HG03571 (cell line): ENCODE results near the gene IREB2.
"Not testable (repeated sequence)": the region's sequence is repeated elsewhere in the genome, so short reads cannot be mapped to it uniquely, and the experiment has no call there.

Experiments used
- ATAC-seq: cut with Tn5 transposase; IDR thresholded peaks from one replicate; pipeline ENCODE4 v1.9.1; 2021; ENCODE audit not compliant: unreplicated experiment

The IREB2 gene

DNA sequence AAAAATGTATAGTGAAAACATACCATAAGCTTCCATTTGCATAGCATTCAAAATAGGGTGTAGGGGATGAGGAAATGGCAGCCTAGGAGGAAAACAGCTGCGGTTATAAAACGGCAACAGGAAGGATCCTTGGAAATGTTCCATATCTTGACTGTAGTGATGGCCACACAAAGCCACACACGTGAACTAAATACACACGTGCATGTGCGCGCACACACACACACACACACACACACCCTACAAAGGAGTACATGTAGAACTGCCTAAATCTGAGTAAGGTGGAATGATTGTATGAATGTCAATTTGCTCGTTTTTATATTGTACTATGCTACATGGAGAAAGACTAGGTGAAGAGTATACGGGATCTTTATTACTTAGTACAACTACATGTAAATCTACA, 3.9 kb upstream of the IREB2 start:
- no peak for ATAC-seq

DNA sequence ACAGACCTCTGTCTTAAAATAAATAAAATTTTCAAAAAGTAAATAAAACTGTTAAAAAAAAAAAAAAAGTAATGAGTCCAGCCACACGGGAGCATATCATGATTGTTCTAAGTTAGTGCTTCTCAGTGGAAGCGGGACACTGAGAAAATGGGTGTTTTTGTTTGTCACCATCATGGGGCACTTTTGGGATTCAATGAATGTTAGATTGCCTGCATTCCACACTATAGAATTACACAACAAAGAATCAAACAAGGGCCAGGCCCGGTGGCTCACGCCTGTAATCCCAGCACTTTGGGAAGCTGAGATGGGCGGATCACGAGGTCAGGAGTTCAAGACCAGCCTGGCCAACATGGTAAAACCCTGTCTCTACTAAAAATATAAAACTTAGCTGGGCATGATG, 3.3 kb upstream of the IREB2 start:
- not testable (repeated sequence) for ATAC-seq

DNA sequence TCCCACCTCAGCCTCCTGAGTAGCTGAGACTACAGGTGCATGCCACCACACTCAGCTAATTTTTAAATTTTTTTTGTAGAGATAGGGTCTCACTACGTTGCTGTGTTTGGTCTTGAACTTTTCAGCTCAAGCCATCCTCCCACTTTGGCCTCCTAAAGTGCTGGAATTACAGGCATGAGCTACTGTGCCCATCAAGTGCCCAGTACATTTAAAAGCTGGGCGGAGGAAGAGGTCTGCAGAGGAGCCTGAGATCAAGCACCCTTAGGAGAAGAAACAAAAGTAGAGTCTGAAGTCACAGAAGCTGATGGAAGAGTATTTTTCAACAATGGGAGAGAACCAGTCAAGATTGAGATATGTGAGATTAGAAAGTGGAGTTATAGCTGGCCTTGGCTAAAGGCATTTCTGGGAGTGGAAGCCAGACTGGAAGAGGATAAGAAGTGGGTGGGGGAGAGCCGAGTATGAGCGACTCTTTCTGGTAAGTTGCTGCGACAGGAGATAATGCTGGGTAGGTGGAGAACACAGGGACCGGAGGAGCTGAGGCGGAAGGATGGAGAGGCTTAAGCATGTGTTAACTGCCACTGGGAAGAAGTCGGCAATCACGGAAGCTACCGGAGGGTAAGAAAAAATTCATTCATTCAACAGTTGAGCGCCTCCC, 782 bp upstream of the IREB2 start:
- no peak for ATAC-seq

DNA sequence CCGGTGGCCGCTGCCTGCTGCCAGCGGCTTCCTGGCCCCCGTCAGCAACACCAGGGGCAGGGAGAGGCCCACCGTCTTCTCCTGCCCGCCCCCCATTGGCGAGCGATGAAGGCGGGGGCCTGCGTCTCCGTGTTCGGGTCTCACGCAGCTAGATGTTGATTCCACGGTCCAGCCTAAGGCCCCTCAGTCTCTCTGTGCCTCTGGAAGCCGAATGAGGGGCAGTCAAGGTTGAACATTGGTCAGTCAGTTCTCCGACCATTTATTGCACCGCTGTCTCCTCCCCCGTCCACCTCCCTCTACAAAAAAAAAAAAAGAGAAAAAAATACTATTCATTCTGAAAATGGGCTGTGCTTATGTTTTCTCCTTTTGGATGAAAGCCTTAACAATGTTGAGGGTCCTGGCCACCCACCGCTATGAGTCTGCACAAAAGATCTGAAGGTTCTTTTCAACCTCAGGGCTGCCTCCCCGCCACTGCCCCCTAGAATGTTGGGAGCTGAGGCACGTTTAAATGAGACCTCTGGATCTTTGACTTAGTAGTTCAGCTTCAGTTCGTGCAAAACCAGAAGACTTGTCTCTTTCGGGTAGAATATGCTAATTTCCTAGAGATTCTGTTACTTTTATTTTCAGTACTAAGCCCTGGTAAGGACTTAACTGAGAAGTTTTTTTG, 736 bp downstream of the IREB2 start:
- ATAC-seq = no peak

DNA sequence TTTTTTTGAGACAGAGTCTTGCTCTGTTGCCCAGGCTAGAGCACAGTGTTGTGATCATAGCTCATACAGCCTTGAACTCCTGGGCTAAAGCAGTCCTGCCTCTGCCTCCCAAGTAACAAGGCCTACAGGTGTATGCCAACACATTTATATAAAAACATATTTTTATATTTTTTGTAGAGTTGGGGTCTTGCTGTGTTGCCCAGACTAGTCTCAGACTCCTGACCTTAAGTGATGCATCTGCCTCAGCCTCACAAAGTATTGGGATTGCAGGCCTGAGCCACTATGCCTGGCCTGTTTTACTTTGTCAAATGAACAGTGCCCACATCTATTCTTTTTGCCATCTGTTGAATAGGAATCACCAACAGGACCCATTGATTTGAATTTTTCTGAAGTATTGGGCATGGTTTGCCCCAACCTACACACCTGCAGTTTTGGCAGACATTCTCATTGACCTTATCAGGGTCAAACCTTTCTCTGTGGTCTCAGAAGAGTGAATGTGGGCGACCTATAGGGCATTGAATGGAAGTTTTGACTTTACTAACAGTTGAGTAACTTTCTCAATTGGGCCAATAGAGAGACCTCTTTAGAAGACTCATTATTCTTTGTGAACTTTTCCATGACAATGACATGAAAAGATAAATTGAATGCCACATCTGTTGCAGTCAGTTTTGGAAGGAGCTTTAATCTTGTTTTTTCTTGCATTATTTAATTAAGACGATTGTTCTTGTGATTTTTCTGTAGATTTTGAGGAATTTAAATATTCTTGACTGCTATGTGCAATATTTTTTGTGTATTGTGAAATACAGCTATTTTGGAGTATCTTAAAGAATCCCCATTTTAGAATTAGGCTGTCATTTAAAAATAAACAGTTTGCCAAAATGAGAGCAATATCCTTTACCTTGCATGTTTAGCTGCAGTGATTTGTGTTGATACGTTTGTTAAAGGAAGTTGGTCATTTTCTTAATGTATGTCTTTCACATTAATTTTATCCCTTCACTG, 2.7 kb downstream of the IREB2 start:
- ATAC-seq = no peak

DNA sequence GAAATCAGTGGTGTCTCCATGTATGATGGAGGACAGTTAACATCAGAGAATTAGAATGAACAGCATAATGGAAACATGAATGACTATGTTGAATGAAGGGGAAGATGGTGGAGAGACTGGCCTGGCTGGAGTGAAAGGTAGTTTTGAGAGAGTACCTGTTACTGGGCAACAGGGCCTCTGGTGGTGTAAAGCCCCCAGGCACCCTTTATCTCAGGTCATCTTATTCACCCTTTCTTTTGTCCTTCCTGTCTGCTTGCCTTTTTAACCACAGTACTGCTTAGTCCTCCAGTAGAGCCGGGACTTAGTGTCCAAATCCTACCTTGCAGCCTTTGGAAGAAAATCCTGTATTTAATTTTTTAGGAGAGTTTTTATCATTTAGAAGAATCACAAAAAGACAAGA, 6.2 kb downstream of the IREB2 start:
- no peak for ATAC-seq

DNA sequence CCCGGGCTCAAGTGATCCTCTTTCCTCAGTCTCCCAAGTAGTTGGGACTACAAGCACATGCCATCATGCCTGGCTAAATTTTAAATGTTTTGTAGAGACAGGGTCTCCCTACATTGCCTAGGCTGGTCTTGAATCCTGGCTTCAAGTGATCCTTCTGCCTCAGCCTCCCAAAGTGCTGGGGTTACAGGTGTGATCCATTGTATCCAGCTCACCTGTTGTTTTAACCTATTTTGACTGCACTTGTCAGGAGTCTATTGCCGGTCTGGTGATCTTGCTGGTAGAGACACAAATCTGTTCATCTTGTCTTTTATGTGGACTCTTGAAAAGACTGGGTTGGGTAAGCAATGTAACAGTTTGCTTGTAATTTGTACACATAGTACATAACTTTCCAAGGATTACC, 7.9 kb downstream of the IREB2 start:
- ATAC-seq = no peak

DNA sequence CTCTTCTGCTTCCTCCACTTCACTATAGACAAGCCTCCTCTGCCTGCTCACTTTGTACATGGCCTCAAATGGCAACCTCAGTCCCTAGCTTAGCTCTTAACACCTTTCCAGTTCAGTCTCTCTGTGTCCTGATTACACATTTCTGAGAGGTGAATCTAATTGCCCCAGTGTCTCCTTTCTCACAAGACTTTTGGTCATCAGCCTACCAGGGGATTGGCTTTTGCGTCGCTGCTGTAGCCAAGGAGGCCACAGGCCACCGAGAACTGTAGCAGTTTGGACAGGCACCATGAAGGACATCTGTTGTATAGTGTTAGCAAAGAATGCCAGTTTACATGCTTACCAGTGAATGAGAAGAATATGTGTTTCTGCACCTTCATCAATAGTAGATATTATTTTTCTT, 8.5 kb downstream of the IREB2 start:
- no peak for ATAC-seq

DNA sequence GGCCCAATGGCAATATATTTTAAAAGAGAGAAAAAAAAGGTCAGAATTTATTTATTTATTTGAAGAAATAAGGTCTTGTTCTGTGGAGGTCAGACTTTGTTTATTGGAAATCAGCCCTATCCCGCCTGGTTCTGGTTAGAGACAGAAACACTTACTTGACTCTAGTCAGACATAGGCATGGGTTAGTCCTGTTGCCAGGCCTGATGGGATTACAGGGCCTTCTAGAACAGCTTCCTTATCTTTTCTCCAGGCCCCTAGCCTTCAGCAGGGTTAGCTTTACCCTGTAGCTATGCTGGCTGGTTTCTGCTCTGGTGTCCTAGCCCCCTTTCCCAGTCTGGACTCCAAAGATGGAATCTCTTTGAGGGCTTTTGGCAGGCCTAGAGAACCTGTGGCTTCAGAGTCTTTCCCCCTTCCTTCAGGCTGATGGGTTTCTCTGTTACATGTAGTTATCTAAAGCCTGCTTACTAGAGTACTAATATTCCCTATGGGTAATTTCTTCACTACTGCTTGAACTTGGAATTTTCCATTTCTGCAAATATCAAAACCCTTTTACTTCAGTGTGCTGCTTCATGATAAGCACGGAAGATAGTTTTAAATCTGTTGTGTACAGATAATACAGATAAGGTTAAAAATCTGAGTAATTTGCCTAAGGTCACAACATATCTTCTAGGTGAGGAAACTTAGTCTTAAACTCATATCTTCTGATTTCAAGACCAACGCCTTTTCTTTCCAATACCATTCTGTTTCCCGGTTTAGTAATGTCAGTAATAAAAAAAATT, 10.6 kb downstream of the IREB2 start:
- no peak for ATAC-seq

DNA sequence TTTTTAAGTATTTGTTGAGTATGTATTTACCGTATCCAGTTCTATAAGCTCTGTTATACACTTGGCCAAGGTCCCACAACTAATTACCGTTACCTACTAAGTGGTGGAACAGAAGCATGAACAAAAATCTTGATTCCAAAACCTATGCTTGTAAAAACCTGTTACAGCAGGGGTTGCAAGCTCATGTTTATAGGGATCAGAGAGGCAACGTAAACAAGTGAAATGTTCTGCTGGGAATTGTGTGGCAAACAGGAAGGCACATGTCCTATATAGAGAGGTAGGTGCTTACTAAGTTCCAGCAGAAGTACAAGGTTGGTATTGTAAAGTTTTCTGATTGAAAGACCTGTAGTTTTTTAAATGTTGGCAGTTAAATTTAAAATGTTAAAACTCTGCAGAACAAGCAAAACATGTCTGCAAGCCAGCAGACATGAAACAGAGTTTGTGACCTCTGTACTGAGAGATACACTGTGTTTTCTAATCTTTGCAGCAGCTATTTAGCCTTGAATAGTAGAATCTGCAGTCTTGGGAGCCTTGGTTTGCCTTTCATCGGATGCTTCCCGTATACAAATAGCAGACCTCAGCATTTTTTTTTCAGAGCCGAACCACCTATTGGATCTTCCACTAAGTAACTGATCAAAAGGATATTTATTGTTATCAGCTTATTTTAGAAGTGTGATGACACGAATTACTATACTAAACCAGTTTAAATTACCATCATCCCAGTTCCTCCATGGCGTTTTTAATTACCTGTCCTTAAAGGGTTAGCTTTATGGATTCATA, 11.4 kb downstream of the IREB2 start:
- no peak for ATAC-seq

DNA sequence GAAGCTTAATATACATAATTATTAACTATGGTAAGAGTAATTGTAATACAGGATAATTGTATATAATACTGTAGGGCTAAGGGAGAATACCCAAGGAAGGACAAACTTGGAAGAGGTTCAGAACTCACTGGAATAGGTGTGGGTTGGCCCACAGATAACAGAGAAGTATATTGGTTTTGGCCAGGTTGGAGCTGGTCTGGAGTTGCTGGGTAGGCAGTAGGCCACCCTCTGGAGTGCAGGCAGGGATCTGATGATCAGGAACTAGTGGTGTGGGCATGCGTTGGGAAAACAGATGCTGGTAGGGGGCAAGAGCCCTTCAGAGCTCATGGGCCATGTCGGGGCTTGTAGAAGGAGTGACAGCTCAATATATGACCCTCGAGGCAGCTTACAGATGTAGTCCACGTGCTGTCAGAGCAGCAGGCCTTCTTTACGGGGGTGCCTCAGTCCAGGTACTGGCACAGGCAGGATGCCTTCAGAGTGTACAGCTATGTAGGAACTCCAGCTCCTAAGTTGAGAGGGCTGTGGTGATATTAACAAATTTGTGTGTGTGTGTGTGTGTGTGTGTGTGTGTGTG, 12.4 kb downstream of the IREB2 start:
- ATAC-seq = no peak

DNA sequence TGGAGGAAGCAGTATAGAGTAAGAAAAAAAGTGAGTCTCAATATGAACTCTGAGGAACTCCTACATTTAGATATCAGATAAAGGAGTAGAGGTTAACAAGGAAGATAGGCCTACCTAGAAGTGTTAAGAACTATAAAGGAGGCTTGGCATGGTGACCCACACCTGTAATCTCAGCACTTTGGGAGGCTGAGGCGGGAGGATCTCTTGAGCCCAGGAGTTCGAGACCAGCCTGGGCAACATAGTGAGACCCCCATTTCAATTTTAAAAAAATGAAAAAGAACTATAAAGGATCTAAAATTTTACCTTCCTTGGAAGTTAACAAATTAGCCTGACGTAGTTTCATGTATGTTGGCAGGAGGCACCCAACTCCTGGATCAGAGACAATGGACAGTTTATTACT, 14.5 kb downstream of the IREB2 start:
- ATAC-seq = no peak

DNA sequence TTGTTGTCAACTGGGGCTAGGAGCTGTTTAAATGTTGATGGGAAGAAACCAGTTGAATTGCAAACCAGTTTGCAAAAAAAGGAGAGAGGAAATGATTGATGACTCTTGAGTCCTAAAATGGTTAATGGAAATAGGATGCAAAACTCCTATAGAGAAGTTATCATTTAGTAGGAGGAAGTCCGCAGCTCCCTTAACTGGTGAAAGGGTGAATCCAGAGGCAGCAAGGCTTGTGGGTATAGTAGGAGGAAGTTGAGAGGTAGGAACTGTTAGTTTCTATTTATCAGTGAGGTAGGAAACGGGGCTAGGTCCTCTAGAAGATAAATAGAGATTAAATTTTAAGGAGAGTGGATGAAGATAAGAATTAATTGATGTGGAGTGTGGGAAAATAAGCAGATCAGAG, 15.4 kb downstream of the IREB2 start:
- ATAC-seq = no peak

DNA sequence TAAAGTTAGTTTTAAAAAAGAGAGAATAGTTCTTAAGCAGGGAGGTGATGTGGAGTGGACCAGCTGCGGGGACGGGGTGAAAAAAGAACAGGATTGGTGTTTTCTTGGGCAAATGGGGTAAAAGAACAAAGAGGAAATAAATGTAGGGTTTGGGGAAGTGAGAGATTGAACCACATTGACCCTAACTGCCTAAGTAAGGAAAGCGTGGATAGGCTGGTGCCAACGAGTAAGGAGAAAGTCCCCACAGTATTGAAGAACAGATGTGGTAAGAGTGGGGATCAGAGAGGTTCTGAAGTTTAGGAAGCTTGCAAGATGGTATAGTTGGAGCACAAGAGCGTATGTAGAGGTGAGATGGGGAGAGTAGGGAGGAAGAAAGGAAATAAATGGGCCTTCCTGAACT, 17.0 kb downstream of the IREB2 start:
- ATAC-seq = no peak

DNA sequence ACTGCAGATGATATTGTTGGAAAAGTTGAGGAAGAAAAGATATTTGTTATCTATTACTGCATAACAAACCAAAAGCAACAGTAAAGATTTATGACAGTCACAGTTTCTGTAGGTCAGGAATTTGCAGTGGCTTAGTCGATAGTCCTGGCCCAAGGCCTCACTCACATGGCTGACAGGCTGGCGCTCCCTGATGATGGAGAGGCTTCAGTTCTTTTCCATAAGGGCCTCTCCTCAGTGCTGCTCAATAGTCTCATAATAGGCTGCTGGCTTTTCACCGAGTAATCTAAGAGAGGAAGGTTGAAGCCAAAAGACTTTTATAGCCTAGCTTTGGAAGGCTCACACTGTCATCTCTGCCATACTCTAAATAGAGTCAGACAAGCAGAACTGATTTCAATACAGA, 17.7 kb downstream of the IREB2 start:
- no peak for ATAC-seq

DNA sequence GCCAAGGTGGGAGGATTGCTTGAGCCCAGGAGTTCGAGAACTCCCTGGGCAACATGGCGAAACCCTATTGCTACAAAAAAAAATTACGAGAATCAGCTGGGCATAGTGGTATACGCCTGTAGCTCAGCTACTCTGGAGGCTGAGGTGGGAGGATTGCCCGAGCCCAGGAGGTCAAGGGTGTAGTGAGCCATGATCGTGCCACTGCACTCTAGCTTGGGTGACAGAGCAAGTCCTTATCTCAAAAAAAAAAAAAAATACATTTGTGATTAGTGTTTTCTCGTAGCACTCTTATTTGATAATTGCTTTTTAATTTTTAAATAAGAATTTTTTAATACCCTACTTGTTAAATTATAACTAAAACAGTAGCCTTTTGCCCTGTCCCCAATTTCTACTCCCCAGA, 18.4 kb downstream of the IREB2 start:
- ATAC-seq = no peak

DNA sequence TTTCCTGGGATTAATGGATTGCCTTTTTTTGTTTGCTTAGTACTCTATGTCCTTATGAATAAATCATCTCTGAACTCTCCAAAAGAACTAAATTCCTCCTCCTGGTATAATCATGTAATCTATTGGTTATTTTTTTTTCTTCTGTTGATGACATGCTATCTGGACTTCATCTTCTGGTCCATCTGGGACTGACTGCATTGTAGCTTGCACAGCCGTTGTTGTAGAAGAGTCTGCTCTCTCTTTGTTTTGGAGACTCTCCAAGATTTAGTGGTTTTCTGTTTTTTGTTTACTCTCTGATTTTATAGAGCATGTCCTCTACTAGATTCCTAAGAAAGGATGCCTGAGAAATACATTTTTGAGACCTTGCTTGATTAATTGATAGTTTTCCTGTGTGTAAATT, 19.1 kb downstream of the IREB2 start:
- no peak for ATAC-seq

DNA sequence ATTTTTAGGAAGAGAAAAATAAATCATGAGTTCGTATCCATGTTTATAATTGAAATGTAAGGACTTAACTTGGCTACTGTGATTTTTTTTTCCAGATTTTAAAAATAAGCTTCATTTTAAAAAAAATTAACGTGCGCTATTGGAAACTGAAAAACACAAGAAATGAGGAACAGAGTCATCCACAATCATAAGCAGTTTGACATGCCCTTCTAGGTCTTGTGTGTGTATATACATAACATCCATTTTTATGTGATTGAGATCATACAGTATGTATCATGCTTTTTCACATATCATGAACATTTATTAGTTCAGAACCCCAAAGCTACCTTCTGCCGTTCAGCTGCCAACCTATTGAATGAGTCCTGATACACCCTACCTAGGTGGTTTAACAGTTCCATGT, 22.7 kb downstream of the IREB2 start:
- ATAC-seq = no peak

DNA sequence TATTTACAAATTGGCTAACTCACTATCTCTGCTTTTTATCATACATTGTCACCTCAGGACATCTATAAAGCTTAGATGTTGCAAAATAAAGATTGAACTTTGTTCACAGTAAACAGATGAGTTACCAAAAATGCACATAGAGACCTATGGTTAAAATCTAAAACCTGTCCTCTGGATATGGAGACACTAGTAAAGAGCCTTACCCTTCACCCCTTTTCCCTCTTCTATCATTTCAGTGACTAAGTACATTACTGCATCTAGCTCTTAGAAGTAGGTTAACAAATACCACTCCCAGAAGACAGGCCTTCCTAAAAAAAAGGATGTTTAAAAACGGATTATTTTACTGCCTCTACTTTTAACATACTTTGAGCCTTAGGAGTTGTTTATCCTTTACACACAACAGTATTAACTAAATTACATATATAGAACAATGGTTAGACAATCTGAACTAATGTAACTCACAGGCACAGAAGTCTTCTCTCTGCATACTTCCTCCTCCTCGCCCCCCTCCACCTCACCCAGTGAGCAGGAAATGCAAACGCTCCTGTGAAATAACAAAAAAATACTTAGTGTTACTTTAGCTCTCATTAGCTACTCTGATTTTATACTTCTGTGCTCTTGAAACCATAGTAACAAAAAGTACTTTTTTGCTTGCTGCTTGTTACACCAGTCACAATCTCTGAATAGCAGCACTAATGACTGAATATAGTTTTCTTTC, 23.3 kb downstream of the IREB2 start:
- no peak for ATAC-seq
